ENCODE data around the gene C14orf132. TPM values are rescaled to one million over a fixed set of nuclear protein-coding genes. Genes with fewer than 3 reads are reported as not detected.

The C14orf132 gene
- total RNA-seq, 1 experiment from 2014 or later, result 12.5 TPM

GRCh38 chr14:96117101-96117897, 78.1 kb downstream of the C14orf132 start:
- no peak overlapping the region for H3K4me3 ChIP-seq (ENCODE audit: insufficient read depth, low read depth, low read length)
- DNase-seq, result no peak
- no peaks in the 10 kb centered on the region for H3K27me3 ChIP-seq (ENCODE audit: control insufficient read depth, insufficient read depth, low read length)
- no peaks in the 10 kb centered on the region for H3K36me3 ChIP-seq (replicated peaks; ENCODE audit: control insufficient read depth, insufficient read depth, low read length)

GRCh38 chr14:96117960-96118359, 78.8 kb downstream of the C14orf132 start:
- Histone ChIP-seq H3K4me3 (ENCODE audit: insufficient read depth, low read depth, low read length) (no peak overlapping the region), H3K27me3 (ENCODE audit: control insufficient read depth, insufficient read depth, low read length) (no peaks in the 10 kb centered on the region), H3K36me3 (replicated peaks; ENCODE audit: control insufficient read depth, insufficient read depth, low read length) (no peaks in the 10 kb centered on the region)
- no peak for DNase-seq

- no peak overlapping the region for H3K4me3 ChIP-seq (ENCODE audit: insufficient read depth, low read depth, low read length)
- DNase-seq, result no peak
- no peaks in the 10 kb centered on the region for H3K27me3 ChIP-seq (ENCODE audit: control insufficient read depth, insufficient read depth, low read length)
- H3K36me3 ChIP-seq (replicated peaks; ENCODE audit: control insufficient read depth, insufficient read depth, low read length), result no peaks in the 10 kb centered on the region
These were observed 79.2 kb downstream of the C14orf132 start for GRCh38 chr14:96118391-96118790.

- Histone ChIP-seq H3K27me3 (ENCODE audit: control insufficient read depth, insufficient read depth, low read length) (no peaks in the 10 kb centered on the region), H3K36me3 (replicated peaks; ENCODE audit: control insufficient read depth, insufficient read depth, low read length) (no peaks in the 10 kb centered on the region), H3K4me3 (ENCODE audit: insufficient read depth, low read depth, low read length) (no peak overlapping the region)
- no peak for DNase-seq
These were observed 80.8 kb downstream of the C14orf132 start for GRCh38 chr14:96119947-96120346.

- Histone ChIP-seq H3K36me3 (replicated peaks; ENCODE audit: control insufficient read depth, insufficient read depth, low read length) (no peaks in the 10 kb centered on the region), H3K27me3 (ENCODE audit: control insufficient read depth, insufficient read depth, low read length) (no peaks in the 10 kb centered on the region), H3K4me3 (ENCODE audit: insufficient read depth, low read depth, low read length) (no peak overlapping the region)
- DNase-seq, result no peak
These were observed 81.2 kb downstream of the C14orf132 start for GRCh38 chr14:96120392-96120791.

GRCh38 chr14:96120941-96121340, 81.8 kb downstream of the C14orf132 start:
- Histone ChIP-seq H3K4me3 (ENCODE audit: insufficient read depth, low read depth, low read length) (no peak overlapping the region), H3K27me3 (ENCODE audit: control insufficient read depth, insufficient read depth, low read length) (no peaks in the 10 kb centered on the region), H3K36me3 (replicated peaks; ENCODE audit: control insufficient read depth, insufficient read depth, low read length) (no peaks in the 10 kb centered on the region)
- DNase-seq, result no peak

GRCh38 chr14:96121660-96122395, 82.7 kb downstream of the C14orf132 start:
- Histone ChIP-seq H3K36me3 (replicated peaks; ENCODE audit: control insufficient read depth, insufficient read depth, low read length) (no peaks in the 10 kb centered on the region), H3K27me3 (ENCODE audit: control insufficient read depth, insufficient read depth, low read length) (no peaks in the 10 kb centered on the region), H3K4me3 (ENCODE audit: insufficient read depth, low read depth, low read length) (no peak overlapping the region)
- DNase-seq, result no peak

- Histone ChIP-seq H3K27me3 (ENCODE audit: control insufficient read depth, insufficient read depth, low read length) (no peaks in the 10 kb centered on the region), H3K4me3 (ENCODE audit: insufficient read depth, low read depth, low read length) (no peak overlapping the region), H3K36me3 (replicated peaks; ENCODE audit: control insufficient read depth, insufficient read depth, low read length) (no peaks in the 10 kb centered on the region)
- no peak for DNase-seq
These were observed 83.3 kb downstream of the C14orf132 start for GRCh38 chr14:96122496-96122895.

GRCh38 chr14:96125536-96125935, 86.4 kb downstream of the C14orf132 start:
- no peaks in the 10 kb centered on the region for H3K36me3 ChIP-seq (replicated peaks; ENCODE audit: control insufficient read depth, insufficient read depth, low read length)
- no peak for DNase-seq
- H3K4me3 ChIP-seq (ENCODE audit: insufficient read depth, low read depth, low read length), result no peak overlapping the region
- H3K27me3 ChIP-seq (ENCODE audit: control insufficient read depth, insufficient read depth, low read length), result no peaks in the 10 kb centered on the region; the same call in 1 of the 2 replicates

GRCh38 chr14:96126339-96126782, 87.2 kb downstream of the C14orf132 start:
- no peaks in the 10 kb centered on the region; the same call in 1 of the 2 replicates for H3K27me3 ChIP-seq (ENCODE audit: control insufficient read depth, insufficient read depth, low read length)
- no peak for DNase-seq
- no peaks in the 10 kb centered on the region for H3K36me3 ChIP-seq (replicated peaks; ENCODE audit: control insufficient read depth, insufficient read depth, low read length)
- H3K4me3 ChIP-seq (ENCODE audit: insufficient read depth, low read depth, low read length), result no peak overlapping the region

GRCh38 chr14:96126783-96127271, 87.7 kb downstream of the C14orf132 start:
- Histone ChIP-seq H3K4me3 (ENCODE audit: insufficient read depth, low read depth, low read length) (no peak overlapping the region), H3K36me3 (replicated peaks; ENCODE audit: control insufficient read depth, insufficient read depth, low read length) (no peaks in the 10 kb centered on the region), H3K27me3 (ENCODE audit: control insufficient read depth, insufficient read depth, low read length) (no peaks in the 10 kb centered on the region; the same call in 1 of the 2 replicates)
- DNase-seq, result no peak

- H3K27me3 ChIP-seq (ENCODE audit: control insufficient read depth, insufficient read depth, low read length), result no peaks in the 10 kb centered on the region; the same call in 1 of the 2 replicates
- no peak for DNase-seq
- no peaks in the 10 kb centered on the region for H3K36me3 ChIP-seq (replicated peaks; ENCODE audit: control insufficient read depth, insufficient read depth, low read length)
- H3K4me3 ChIP-seq (ENCODE audit: insufficient read depth, low read depth, low read length), result no peak overlapping the region
These were observed 90.1 kb downstream of the C14orf132 start for GRCh38 chr14:96129128-96129736.

GRCh38 chr14:96130391-96130790, 91.2 kb downstream of the C14orf132 start:
- Histone ChIP-seq H3K4me3 (ENCODE audit: insufficient read depth, low read depth, low read length) (no peak overlapping the region), H3K36me3 (replicated peaks; ENCODE audit: control insufficient read depth, insufficient read depth, low read length) (no peaks in the 10 kb centered on the region), H3K27me3 (ENCODE audit: control insufficient read depth, insufficient read depth, low read length) (no peaks in the 10 kb centered on the region; the same call in 1 of the 2 replicates)
- DNase-seq, result no peak

GRCh38 chr14:96130854-96131253, 91.7 kb downstream of the C14orf132 start:
- no peak overlapping the region for H3K4me3 ChIP-seq (ENCODE audit: insufficient read depth, low read depth, low read length)

More at GRCh38 chr14:96130854-96131253, 91.7 kb downstream of the C14orf132 start:
- Histone ChIP-seq H3K27me3 (ENCODE audit: control insufficient read depth, insufficient read depth, low read length) (no peaks in the 10 kb centered on the region; the same call in 1 of the 2 replicates), H3K36me3 (replicated peaks; ENCODE audit: control insufficient read depth, insufficient read depth, low read length) (no peaks in the 10 kb centered on the region)
- DNase-seq, result no peak

Measured in H7 (cell line).